Endometrium (tissue), 2 donors: ENCODE measurements around the gene ADAM10.

Experiments used
- FAIRE-seq: peaks from 2 replicates; lab custom pipeline; 2012; peaks lifted over from hg19 to GRCh38; lab: Jason Lieb, UNC
- donor health status: control.
- donor health status: control.

Gene ADAM10

DNA sequence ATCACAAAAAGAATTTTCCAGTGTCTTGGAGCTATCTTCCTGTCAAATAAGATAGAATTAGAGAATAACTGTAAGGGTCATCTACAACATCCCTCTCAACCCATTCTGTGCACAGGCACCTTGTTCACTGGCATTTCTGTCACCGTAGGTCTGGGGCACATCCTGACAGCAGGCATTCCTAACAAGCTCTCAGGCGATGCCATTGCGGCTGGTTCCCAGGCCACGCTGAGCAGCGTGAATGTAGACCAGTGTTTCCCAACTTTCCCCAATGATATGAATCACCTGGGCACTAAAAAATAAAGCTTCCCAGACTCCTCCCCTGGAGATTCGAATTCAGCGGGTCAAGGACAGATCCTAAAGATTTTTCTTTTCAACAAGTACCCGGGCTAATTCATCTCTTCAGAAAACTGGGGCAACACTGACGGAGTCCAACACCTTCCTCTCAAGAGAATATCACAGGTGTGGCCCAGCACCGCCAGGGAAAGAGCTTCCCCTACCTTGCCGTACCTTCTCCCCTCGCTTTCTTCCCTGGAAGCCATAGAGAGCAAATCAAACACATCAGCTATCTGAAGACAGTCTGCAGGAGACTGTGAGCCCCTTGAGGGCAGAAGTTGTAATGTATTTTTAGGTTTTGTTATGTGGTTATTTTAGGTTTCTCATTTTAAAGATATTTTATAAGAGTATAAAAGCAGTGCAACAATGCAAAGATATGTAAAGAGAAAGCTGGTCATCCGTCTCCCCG, 174.3 kb downstream of the ADAM10 start:
- FAIRE-seq, result no peak

DNA sequence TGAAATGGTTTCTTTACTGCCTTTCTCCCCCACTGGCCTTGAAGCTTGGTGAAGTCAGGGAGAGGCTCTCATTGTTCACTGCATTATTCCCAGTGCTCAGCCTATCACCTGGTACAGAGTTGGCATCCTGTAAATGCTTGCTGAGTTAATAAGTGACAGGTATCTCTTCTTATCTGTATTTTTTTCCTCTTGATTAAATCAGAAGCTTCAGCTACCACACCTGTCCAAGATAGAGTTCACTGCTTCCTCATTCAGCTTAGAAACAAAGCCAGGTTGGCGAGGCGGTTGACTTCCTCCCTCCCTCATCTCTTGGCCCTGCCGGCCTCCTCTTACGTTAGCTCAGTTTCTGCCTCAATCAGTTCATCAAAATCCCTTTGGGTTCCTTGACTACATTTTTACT, 174.9 kb downstream of the ADAM10 start:
- no peak for FAIRE-seq

DNA sequence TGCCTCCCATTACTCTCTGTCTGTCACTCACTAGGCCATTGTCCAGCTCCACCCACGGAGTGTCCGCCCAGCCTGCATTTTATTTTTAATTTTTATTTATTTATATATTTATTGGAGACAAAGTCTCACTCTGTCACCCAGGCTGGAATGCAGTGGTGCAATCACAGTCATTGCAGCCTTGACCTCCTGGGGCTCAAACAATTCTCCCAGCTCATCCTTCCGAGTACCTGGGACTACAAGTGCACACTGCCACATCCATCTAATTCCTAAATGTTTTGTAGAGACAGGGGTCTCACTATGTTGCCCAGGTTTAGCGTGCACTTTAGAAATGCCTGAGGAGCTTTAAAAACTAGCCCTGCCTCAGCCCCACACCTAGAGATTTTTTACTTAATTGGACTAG, 176.2 kb downstream of the ADAM10 start:
- no peak for FAIRE-seq

DNA sequence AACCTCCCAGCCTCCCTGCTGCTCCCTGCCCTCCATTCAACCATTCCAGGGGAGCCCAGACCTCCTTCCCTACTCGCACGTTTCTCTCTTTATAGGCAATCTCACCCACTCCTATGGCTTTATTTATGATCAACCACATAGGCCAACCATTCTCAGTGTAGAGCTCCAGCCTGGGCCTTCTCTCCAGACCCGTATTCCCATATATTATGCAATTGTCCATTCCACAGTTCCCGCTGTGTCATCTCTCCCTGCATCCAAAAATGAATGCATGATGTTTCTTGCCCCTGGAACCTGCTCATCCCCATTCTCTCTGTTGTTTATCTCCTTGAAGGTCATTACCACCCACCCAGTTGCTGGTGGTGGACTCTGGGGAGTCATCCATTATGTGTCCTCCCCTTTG, 177.0 kb downstream of the ADAM10 start:
- no peak for FAIRE-seq

DNA sequence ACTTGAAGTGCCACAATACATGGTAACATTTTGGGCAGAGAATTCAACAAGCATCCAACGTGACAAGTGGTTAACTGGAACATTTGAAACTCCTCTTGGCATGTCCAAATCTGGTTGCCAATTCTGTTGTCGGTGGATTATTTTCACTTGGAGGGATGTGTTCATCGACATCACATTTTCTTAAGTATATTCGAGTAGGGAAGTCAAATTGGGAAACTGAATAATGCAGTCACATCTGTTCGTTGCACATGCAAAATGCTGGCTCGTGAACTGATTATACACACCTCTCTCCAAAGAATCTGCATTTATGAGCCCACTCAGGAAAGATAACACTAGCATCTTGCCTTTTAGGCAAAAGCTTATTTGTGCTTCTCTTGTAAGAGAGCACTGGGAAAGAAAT, 178.0 kb downstream of the ADAM10 start:
- FAIRE-seq, result no peak

DNA sequence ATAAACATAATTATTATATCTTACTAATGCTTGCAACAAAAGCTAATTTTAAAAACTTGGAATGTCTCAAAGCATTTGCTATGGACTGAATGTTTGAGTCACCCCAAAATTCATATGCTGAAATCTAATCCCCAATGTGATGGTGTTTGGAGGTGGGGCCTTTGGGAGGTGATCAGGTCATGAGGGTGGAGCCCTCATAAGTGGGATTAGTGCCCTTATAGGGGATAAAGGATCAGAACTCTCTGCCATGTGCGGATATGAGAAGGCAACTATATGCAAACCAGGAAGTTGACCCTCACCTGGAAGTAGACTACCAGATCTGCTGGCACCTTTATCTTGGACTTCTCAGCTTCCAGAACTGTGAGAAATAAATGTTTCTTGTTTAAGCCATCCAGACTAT, 180.1 kb downstream of the ADAM10 start:
- no peak for FAIRE-seq

DNA sequence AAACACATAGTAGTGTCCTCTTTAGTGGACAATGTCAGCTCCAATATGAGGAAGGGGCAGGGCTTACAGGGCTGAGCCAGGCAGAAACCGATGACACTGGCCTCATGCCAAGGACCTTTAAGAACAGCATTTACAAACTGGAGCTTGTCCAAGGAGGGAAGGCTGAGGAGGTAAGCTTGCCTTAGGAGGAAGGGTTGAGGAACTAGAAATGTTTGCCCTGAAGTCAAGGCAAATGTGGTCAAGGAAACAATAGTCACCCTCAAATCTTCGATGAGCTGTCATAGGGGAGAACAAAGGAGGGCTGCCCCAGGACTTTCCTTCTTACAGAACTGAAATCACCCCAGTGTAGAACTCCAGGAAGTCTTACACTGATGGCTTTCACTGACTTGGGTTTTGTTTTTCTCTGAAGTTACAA, 181.3 kb downstream of the ADAM10 start:
- no peak for FAIRE-seq

DNA sequence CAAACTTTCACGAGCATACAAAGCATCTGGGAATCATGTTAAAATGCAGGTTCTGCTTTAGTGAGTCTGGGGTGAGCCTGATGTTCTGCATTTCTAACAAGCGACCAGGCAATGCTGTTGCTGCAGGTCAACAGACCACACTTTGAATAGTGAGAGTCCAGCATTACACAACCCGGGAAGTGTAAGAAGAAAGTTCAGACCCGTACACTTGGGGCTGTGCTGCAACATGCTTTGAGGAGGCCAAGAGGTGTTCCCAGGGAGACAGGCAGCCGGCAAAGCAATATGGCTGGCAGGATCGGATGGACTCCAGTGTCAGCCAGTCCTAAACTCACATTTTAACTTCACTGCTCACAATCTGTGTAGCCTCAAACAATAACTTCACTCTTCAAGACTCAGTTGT, 183.5 kb downstream of the ADAM10 start:
- FAIRE-seq, result no peak

DNA sequence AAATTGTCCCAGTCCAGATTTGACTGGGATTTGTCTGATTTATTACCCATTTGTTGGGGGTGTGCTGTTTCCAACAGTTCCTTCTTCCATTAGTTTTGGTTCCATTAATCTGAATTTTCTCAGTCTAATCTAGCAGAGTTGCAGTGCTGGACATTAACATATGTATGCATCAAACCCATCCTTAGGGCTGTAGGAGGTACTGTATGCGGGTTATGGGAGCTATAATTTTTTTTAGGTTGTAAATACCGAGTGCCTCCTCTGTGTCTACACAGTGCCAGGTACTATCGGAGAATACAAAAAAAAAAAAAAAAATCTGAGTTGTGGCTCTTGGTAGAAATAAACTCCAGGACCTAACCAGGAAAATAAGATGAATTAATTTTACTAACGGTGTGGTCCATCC, 183.9 kb downstream of the ADAM10 start:
- no peak for FAIRE-seq

DNA sequence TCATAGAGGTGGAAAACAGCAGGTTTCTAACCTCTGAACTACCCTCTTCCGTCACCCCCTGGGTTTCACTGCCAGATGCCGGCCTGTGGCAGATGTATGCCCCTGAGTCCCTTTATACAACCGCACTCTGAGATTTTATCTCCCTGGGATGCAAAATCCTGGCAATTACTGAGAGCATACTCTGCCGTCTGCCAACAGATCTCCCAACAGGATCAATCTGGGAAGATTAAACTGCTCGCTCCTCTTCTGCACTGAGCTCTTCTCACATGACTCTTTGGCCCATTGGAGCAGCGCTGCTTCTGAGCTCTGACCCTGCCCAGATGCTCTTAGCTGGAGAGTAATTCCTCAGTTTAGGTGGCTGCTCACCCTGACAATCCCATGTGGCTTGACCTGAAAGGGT, 184.5 kb downstream of the ADAM10 start:
- no peak for FAIRE-seq

DNA sequence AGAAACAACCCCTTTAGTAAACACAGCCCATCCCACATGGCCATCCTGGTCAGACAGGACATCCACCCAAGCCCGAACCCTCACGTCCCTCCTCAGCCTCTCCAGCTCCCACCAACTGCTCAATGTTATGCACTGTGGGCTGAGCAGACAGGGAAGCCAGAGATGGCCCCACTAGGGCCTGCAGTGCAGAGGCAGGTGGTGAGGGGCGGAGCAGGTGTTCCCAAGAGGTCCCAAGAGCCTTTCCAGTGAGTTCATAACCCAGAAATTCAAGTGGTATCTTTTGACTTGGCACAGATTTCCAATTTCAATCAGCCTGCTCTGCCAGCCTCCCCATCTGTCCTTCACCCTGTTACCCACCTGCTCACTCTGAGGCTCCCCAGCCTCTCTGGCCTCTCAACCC, 187.4 kb downstream of the ADAM10 start:
- FAIRE-seq, result no peak

DNA sequence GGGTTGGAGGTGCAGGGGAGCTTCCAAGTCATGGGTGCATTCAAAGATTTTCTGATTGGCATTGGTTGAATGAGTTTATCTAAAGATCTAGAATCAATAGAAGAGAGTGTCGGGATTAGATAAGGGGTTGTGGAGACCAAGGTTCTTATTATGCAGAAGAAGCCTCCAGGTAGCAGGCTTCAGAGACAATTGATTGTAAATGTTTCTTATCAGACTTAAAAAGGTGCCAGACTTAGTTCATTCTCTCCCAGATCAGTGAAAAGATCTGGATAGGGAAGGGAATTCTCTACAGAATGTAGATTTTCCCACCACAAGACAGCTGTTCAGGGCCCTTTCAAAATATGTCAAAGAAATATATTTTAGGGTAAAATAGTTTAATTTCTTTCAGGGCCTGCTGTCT, 188.2 kb downstream of the ADAM10 start:
- FAIRE-seq, result no peak

DNA sequence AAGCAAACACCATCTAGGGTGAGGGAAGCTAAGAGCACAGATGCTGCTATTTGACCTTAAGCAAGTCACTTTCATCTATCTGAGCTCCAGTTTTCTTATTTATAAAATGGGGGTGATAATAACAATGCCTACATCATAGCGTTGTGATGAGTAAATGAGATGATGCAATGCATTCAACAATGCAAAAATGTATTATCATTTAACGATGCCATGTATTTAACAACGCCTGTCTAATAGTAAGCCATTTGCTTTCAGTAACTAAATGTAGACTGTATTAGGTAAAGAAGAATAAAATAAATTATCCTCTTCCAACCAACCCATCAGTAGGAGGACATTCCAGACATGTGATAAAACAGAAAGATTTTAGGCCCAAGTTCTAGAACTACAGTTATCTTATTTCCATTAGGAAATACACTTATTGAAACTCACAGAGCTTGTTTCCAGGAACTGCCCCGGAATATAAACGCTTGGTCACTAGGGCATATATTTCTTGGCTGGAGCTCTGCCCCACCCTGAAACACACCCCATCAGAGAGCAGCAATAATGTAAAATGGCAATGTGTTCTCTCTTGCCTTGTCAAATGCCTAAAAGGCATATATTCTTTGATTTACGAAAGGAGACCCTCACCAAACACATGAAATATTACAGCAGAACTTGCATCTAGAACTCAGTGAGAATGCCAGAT, 189.5 kb downstream of the ADAM10 start:
- FAIRE-seq, result no peak

DNA sequence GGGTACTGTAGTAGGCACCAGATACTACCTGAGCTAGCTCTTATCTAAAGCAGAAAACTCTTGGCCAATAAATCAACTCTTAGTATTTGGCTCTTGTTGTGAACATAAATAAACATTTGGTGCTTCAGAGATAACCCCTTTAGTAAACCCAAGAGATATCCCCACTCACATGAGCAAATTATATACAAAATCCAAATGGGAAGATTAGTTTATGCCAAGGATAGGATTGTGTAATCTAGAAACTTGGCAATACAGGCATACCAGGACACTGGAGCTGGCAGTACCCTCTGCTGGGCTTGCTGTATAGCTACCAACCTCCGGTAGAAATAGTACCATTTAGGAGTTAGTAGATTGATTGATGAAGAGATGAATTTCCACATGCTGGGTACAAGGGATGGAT, 190.7 kb downstream of the ADAM10 start:
- no peak for FAIRE-seq

DNA sequence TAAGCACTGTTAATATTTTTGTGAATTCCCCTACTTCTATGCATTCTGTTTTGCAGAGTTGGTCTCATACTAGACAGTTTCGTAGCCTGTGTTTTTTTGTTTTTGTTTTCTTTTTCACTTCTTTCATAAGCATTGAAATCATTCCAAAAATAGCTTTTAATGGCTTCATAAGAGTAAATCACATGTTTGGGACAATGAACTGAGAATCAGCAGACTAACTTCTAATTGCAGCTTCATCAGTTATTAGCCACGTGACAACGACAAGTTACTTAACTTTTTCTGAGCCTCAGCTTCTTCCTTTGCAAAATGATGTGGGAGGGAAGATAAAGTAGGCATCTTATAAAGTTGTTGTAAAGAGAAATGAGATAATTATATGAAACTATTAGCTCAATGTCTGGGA, 193.0 kb downstream of the ADAM10 start:
- peak; percentile 66 for FAIRE-seq

DNA sequence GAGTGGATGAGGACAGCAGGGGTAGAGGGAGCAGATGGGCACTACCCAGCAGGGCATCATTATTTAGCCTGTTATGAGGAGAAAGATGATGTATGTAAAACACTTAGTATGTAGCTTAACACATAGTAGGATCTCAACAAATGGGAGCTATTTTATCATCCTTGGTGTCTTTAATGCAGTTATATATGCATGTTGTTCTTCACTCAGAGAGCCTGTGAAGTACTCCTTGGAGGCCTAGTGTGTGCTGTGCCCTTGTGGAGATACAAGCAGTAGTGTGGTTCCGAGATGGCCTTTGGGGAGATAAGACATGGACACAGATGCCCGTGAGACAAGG, 193.5 kb downstream of the ADAM10 start:
- no peak for FAIRE-seq

DNA sequence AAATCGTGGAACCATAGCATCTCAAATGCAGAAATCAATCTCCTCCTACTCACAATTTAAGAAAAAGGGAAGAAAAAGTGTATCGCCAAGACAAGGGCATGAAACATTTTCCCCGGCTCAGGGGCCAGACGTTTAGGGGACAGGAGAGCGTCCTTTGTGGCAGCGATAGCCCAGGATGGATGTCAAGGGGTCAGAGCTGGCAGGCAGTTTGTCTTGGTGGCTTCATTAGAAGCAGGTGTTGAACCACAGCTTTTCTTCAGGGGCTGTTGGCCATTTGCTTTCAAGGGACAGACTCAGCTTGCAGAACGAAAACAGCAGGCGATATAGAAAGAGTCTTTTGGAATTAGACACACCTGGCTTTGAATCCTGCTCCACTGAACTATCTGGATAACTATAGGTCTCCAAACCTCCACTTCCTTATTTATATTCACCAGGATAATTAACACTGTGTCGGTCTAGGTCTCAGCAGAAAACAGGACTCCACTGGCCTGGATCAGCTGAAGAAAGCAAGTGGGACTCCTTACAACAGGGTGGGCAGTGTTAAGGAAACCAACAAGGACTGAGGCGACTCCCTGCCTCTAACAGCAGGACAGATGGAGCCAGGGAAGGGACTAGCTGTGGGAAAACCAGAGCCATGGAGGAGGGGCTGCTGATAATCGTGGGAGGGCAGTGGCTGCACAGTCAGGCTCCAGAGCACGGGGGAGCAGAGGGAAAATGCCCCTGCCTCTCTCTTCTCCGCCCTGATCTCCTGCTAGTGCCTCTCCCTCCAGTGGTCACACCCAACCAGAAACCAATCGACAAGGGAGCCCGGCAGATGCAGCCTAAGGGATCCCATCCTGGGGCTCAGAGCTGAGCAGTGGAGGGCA, 194.1 kb downstream of the ADAM10 start:
- FAIRE-seq, result no peak

DNA sequence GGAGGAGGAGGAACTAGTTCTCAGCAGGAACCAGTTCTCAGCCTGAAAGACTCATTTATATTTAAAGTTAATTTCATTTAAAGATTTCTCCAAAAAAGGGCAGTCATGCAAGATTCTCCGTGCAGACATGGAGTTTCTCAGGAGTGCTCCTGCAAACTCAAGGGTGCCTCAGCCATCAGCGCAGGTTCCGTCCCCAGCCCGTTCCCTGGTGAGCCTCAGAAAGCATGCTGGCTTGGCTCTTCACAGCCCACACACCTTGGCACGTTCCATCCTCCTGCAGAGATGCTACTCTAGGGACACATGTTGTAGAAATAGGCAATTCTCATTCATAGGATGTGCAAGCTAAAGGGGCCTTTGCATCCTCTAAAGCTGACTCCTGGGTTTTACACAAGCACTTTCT, 194.7 kb downstream of the ADAM10 start:
- no peak for FAIRE-seq

DNA sequence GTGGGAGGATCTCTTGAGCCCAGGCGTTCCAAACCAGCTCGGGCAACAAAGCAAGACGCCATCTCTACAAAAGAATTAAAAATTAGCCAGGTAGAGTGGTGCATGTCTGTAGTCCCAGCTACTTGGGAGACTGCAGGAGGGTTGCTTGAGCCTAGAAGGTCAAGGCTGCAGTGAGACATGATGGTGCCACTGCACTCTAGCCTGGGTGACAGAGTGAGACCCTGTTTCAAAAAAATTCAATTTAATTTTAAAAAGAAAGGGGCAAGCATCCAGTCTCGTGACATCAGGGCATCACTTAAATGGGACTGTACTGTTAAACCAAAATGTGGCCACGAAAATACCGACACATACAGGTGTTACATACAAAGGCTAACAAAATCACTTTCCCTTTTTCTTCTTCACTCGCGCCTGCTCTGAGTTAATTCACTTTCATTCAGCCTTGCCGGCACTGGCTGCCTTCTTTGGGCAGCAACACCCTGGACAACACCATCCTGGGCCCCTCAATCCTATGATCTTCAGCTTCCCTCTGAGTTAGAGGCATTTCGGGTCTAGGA, 196.1 kb downstream of the ADAM10 start:
- no peak for FAIRE-seq

DNA sequence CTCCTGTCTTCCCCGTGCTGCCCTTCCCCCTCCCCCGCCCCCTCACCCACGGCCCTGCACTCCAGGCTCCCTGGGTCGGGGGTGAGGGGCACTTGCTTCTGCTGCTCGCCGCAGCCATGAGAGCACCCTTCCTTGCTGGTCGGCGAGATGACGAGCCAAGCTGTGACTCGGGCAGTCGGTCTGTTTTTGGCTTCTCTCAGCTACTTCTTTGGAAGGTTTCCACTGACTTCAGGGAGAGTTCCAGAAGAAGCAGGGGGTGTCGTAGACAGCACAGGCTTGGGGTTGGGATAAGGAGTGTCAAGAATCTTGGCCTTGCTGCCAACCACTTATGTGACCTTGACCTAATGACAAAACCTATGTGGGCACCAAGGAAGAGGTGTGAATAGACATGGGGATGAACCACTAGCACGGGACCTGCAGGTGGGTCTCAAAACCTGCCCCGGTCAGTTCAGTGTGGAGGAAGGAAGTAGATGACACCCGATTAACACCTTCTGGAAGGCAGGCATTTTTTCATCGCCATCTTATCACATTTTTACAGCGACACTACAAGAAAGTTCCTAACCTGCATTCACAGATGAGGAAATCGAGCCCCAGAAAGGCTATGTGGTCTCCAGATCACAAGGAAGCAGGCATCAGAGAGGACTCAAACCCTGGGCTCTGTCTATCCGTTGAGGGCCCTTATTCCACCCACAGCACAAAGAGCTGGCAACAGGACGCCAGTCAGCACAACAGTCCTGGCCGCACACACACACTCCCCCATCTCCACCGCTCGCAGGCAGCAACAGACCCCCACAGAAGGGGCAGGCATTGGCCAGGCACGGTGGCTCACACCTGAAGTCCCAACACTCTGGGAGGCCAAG, 196.8 kb downstream of the ADAM10 start:
- FAIRE-seq, result no peak

DNA sequence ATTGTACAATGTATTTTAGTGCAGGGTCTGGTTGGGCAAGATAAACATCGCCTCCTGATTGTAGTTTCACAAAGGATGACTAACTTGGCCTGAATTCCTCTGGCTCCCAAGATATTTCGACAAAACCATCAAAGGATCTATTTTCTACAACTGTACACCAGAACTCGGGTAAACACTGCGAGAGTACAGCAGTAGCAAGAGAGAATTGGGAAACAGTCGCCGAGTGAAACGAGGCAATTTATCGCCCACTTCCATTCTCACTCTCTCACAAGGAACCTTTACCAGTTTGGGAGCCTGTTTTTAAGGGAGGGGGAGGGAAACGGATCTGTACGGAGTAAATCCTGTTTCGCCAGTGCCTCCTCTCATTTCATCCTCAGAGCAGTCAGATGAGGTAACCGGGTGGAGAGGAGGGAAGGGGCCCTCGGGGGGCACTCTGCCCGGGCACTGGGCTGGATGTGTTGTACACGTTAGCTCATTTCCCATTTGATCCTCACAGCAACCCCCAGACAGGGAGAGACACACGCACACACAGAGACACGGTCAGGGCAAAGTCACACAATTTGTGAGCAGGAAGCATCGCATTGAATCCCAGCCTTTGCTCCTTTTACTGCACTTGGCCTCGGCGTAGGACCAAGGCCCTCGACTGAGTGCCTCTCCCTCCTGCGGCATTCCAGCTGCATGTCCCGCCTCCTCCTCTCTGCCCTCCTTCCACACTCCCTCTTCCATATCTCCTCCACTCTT, 197.6 kb downstream of the ADAM10 start:
- peak; percentile 88 for FAIRE-seq
